ENCODE measurements around the gene COBLL1. TPM values are rescaled to one million over a fixed set of nuclear protein-coding genes. Genes with fewer than 3 reads are reported as not detected.

The COBLL1 gene
- total RNA-seq, 1 donor from 2014 or later, result not detected

DNA sequence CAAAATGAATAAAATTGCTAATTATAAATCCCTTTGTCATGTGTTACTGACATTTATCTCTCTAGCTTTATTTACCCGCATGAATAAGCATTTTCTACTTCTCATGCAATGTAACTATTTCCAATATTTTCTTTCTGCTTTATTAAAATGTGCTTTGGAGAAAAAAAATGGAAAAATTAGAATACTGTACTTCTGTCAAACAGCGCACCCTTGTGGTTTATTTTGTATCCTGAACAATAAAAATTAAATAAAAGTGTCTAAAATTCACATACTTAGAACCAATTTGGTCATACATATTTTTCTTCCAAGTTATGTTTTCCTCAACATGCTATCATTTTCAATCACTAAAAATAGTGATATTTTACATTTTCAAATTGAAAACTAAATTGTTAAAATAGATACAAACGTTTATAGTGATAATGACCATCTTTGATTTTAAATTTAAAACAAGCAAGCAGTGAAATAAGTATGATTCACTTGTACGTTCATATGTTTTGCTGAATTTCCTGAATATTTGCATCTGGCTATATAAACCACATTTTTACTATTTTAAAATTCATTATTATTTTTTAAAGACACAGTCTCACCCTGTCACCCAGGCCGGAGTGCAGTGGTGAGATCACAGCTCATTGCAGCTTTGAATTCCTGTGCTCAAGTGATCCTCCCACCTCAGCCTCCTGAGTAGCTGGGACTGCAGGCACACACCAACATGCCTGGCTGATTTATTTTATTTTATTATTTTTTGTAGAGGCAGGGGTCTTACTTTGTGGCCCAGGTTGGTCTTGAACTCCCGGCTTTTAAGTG, 124.4 kb downstream of the COBLL1 start:
- intact Hi-C loops (cut with micrococcal nuclease), result loop anchor here (1.0 to 10.0 kb wide), 3 partner anchors 157 to 1548 kb away; no protein-coding TSS in a partner anchor

DNA sequence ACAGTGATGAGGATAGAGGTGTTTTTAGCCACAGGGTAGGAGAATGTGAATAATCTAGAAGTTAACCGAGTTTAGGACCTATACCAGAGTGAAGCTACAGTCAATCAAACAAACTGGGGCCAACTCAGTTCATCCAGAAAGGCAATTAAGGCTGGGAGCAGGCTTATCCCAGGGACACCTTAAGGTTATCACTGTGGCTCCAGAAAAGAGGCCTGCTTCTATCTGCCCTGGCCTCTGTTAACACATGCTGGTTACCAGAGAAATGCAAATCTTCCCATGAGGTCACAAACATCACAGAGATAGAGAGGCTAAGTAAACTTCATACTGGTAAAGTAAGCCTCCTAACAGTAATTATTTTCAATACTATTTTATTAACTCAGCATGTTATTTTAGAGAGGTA, 127.2 kb downstream of the COBLL1 start:
- intact Hi-C loops (cut with micrococcal nuclease), result loop anchor here (10.0 kb wide), 1 partner anchor 1370 kb away; no protein-coding TSS in a partner anchor

DNA sequence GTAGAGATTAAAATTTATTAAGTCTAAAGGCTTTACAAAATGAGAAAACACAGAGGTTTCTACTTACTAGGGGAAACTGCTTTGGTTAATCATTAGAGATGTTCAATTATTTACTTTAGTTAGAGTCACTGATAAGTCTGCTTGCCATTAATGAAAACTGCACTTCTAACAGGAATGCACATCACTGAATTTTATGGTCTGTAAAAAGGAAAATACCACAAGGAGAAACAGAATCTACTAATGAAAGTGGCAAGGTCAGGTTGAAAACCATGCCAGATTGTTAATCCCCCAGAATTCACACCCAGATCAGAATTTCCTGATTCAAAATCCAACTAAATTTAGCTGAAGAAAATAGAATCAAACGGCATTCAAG, 129.9 kb downstream of the COBLL1 start:
- intact Hi-C loops (cut with micrococcal nuclease), result loop anchor here (10.0 kb wide), 1 partner anchor 1367 kb away; no protein-coding TSS in a partner anchor

DNA sequence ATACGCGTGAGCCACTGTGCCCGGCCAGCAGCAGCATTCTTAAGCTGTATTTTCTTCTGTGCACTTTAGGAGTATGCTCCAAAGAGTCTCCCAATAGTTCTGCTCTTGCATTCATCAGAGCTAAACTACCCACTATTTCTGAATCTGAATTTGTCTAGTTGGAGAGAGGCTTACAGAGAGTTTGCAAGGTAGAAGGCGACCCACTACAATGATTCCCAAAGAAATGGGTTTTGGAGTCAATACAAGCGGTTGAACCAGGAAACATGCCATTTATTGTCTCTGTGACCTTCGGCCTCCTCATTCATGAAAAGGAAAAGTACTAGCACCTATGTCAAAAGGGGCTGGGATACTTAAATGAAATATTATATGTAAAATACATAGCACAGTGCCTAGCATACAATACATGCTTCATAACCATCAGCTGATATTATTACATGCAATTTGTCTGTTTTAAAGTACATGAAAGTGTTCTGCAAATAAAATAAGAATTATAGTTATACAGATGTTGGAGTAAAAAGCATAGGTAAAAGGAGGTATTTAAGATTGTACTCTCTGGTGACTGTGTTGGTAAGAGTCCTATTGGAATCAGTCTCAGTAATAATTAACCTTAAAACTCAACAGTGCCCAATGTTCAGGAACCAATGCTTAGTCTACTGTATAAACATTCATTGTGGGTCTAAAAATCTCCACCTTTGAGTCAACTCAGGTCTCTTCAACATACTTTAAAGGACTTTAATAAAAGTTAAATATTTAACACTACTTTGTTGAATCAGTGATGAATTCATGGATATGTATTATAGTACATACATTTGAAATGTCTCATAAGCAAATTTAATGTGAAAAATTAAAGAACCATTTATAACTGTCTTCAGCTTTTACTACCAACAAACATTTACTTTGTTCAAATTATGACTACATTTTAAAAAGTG, 130.5 kb downstream of the COBLL1 start:
- intact Hi-C loops (cut with micrococcal nuclease), result loop anchor here (10.0 kb wide), 1 partner anchor 1366 kb away; no protein-coding TSS in a partner anchor

DNA sequence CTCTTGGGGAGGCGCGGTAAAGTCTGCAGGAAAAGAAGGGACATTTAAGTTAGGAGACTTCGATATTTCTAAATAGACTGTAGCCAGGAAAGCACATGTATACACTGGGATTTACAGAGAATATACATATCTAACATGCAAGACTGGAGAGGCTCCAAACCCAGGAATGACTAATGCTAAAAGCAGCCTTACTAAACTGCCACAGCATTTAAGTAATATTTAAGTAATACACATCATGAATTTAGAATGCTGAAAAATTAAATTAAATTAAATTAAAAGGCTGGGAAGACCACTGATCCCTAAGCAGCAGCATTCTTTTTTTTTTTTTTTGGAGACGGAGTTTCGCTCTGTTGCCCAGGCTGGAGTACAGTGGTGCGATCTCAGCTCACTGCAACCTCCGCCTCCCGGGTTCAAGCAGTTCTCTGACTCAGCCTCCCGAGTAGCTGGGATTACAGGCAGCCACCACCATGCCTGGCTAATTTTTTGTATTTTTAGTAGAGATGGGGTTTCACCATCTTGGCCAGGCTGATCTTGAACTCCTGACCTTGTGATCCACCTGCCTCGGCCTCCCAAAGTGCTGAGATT, 131.3 kb downstream of the COBLL1 start:
- intact Hi-C loops (cut with micrococcal nuclease), result loop anchor here (10.0 kb wide), 1 partner anchor 1366 kb away; no protein-coding TSS in a partner anchor

DNA sequence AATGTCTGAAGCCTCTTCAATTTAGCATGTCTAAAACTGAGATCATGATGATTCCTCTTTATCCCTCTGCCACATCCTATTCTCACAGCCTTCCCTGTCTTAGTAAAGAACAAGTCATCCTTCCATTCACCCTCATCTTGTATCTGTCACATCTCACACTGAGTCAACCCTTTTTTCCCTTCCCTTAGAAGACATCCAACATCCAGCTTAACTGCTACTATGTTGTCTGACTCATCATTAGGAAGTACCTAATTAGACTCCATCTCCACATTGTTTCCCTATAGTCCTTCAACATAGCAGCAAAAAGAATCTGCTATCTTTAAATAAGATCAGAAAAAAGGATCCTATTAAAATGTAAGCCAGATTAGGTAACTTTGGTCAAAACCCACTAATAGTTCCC, 135.1 kb downstream of the COBLL1 start:
- intact Hi-C loops (cut with micrococcal nuclease), result no loop called here

DNA sequence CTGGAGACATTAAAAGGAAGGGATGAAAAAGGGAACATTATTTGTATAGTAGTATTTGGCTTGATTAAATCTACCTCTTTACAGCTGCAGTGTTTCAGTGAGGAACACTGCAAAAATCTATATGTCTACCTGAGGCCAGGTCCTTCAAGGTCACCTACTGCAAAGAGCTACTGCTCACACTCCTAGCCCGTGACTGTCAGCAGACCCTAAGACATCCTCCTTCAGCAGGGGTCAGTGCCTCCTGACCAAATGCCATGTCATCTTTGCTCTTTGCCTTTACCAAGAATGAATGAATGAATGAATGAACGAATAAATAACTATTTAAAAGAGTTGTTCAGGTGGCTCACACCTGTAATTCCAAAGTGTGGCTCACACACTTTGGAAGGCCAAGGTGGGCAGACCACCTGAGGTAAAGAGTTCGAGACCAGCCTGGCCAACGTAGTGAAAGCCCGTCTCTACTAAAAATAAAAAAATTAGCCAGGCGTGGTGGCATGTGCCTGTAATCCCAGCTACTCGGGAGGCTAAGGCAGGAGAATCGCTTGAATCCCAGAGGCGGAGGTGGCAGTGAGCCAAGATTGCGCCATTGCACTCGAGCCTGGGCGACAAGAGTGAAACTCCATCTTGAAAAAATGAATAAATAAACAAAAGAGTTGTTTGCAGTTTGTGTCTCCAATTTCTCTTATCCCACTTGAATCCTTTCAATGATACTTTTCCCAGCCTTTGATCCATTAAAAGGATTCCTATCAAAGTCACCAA, 136.0 kb downstream of the COBLL1 start:
- intact Hi-C loops (cut with micrococcal nuclease), result no loop called here

DNA sequence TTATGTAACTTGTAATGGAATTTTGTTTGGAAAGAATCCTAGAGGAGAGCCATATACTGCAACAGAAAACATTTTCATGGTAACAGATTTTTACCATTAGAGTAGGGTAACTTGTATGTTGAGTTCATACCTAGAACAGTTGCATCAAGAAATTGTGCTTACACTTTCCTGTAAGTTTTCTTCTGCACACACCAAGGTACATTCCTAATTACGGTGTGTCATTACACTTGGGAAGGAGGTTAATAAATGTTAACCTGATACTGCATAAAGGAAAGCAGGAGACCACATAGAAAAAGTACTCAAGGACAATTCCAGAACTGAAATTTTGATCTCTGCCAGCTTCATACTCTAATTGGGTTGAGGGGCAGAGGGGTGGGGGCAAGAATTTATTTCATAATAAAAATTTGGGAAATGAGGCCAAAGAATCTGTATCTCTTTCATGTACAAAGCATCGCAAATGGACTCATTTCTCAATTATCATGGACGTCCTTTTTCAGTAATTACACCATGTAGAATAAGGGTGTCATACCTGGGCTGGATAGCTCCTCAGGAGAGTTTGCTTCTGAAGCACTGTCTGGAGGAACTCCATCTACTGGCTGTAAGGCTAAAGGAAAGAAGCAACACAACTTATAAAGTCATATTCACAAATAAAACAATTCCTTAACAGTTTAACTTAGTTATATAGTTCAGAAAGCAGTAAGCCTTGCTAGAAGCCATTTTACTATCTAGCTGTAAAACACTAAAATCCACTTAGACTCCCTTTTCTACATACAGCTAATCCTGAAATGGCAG, 137.5 kb downstream of the COBLL1 start:
- intact Hi-C loops (cut with micrococcal nuclease), result no loop called here

DNA sequence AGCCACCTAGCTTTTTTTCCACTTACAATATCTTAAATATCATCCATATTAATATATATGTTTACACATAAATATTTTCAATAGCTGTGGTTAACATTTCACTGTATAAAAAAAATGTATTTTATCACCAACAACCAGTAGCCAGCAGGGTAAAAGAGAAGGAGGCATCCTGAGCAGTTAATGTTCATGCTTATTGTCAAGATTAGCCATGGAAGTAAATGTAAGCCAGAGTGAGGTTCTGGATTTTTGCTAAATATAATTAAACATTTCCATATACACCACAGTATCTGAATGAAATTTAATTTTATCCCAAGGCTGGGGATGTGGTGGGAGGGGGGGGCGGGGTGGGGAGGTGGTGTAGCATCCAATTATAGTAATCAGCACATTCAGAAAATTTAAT, 140.1 kb downstream of the COBLL1 start:
- intact Hi-C loops (cut with micrococcal nuclease), result no loop called here

DNA sequence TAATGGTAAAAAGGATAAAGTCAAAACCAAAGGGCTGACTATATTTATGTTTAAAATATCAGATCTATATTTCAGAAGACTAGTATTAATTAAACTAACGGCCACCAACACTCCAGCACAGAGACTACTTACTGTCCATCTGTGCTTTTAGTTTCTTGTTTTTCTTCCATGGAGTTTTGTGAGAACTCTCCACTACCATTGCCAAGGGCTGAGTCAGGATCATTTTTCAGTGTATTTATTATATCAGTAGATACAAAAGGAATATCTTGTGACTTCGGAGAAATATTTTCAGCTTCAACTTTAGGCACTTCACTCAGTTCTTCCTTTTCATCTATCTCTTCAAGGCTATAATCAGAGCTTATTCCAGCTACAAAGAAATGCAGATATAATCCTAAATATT, 141.2 kb downstream of the COBLL1 start:
- intact Hi-C loops (cut with micrococcal nuclease), result no loop called here

DNA sequence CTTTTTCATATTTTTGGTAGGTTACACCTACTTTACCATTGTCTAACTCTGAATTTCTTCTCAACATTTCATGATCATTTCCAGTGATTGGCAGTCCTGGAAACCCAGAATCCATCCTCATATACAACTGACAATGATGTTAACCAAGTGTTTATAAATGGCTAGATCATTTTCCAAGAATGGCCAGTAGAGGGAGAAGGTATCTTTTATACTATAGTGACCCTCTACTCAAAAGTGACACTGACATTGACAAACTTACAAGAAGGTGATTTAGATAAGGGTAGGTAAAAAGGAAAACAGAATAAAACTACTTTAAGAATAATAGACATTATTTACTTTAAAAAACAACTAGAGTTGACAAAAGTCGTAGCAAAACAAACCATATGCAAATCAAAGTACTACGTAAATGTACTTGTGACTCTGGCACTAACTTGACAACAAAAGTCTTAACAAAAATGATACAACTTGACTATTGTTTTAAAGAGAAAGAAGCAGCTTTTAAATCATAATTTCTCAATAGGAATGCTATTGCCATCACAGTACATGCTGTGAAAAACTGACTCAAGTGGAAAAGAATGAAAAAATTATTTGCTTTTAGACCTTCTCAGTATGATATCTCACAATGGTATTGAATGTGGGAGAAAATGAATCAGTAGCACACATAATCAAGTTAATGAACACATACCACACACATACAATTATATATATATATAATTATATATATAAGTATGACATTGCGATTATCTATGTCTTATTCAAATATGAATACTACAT, 143.7 kb downstream of the COBLL1 start:
- intact Hi-C loops (cut with micrococcal nuclease), result no loop called here

DNA sequence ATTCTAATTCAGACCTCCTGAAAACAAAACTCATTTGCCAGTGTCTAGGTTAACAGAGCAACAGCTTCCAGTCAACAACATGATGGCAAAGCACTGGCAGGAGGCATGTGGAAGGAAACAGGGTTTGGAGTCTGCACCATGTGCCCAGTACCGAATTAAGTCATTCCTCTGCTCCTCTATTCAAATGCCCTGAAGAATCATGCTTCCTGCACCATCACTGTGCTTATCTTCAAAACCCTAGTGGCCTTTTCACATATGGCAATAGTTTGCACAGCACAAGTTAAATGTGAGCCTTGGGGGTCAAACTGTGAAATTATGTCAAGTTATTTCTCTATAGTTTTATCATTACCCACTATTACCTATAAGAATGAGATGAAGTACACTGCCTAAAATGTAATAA, 145.0 kb downstream of the COBLL1 start:
- intact Hi-C loops (cut with micrococcal nuclease), result no loop called here

DNA sequence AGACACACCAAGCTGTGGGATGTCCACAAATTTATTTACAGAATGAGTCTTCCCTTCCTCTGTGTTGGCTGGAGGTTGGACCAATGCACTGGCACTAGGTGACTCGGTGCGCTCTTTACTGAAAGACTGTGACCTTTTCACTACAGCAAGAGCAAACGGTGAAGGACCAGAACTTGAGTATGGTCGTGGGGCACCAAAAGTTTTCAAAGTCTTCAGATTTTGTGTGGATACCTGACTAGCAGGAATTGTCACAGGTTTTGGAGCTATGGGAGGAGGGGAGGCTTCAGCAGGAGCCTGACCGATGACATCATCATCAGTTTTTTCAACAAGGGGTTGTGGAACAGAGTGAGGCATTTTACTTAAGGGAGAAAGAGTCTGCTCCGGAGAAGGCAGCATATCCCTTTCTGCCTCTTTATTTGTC, 147.3 kb downstream of the COBLL1 start:
- intact Hi-C loops (cut with micrococcal nuclease), result no loop called here

DNA sequence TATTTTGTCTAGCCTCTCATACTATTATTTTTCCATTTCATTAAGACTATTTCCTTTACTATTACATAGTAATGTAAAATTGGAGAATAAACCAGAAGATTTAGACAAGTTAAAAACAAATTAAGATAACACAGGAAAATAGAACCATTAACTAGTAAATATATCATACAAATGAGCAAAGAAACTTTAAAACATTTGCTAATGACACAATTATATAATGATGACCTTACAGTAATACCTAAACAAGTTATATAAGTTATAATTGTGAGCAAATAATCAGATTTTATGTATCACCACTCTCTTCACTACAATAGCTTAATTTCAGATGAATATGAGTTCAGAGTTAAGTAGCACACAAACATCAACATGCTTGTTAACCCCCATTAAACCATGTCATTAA, 147.8 kb downstream of the COBLL1 start:
- intact Hi-C loops (cut with micrococcal nuclease), result no loop called here

DNA sequence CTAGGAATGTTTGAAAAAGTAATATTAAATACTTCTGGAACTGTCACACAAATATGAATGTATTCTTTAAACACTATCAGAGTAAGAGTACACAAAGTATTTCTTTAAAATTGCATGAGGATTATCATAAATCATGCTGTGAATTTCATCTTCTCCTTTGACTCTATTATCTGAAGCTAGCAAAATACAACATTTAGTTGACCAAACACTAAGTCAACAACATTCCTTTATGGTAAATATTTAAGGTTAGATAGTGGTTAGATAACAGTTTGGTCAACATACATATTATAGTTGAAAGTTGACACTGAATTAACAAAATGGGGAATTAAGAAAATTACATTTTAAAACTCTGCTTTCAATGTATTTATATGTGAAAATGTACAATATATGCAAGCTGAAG, 148.2 kb downstream of the COBLL1 start:
- intact Hi-C loops (cut with micrococcal nuclease), result no loop called here

DNA sequence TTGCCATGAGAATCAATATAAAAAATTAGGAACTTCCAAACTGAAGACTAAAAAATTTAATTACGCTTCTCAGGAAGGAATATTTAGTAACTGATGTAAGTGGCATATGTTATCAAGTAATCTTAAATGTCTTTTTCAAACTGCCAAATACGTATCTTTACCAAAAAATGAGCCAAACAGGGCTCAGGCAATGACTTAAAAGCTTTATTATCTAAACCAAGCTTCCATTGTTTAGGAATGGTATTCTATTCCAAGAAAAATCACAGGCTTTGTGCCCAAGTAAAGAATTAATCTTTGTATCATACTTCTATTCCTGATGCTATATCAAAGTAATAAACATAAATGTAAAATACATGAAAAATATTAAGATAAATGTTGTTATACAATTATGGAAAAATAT, 148.7 kb downstream of the COBLL1 start:
- intact Hi-C loops (cut with micrococcal nuclease), result no loop called here

DNA sequence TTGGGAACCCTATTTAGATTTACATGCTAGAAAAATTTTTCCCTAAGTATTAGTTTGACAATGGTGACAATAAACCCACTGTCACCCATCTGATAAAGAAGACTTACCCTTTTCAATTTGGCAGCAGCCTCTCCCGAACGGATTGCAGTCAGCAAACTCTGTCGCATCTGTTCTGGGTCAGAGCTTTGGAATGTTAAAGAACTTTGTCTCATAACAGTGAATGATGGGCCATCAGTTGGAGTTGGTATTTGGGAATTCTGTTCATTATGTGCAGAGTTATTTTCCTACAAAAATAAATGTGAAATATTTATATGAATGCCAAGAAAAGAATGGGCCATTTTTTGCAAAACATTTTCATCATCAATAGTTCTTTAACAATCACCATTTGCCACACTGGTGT, 149.5 kb downstream of the COBLL1 start:
- intact Hi-C loops (cut with micrococcal nuclease), result no loop called here

DNA sequence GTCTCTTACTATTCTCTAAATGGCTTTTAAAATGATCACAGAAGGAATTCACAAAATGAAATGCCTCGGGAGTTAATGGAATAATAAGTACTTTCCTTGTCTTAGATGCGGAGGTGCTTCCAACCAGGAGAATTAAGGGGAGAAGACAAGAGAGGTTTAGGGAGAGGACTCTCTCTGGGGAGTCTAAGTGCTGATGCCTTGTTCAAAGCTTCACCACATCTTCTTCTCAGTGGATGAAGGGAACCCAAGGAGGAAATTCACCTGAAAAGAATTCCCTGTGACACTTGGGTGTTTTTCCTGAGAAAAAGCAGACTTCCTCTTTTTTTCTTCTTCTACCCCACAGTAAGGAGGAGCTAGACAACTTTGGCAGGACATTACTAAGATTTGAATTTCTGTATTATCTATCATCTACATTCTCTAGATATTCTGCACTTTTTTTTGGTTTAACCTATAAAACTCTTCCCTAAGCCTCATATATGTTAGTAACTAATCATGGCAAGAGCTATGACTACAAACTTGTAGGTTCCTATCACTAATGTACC, 150.2 kb downstream of the COBLL1 start:
- intact Hi-C loops (cut with micrococcal nuclease), result no loop called here

DNA sequence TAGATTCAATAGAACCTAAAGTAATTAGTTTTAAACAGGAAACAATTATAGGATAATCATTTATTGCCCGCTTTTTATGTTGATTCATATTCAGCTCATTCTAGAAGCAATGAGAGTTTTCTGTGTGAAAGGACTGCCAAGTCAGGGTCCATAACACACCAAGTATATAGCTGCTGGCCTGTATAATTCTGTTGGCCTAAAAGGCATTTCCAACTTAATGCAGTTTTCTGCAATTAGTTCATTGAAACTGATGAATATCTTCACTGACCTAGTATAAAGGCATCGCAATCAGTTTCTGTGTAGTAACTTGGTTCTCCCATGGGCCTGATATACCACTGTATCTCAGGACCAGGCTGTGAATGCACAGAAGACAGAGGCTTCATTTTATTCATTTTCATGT, 151.3 kb downstream of the COBLL1 start:
- intact Hi-C loops (cut with micrococcal nuclease), result no loop called here
